ENCODE measurements around the gene C2orf80.

The C2orf80 gene

GRCh38 chr2:208183972-208184705 is 5.7 kb downstream of the C2orf80 start:
- H2AFZ ChIP-seq (ENCODE audit: low read depth), result no peak overlapping the region
- H3K4me1 ChIP-seq (ENCODE audit: low read depth, poor library complexity, severe bottlenecking), result no peaks in the 10 kb centered on the region
- H3K79me2 ChIP-seq (ENCODE audit: insufficient read depth, low read depth), result no peaks in the 10 kb centered on the region
- H4K20me1 ChIP-seq (ENCODE audit: insufficient read depth), result no peaks in the 10 kb centered on the region
- H3K27me3 ChIP-seq (ENCODE audit: insufficient read depth, low read depth), result no peaks in the 10 kb centered on the region
- no peak overlapping the region for H3K4me3 ChIP-seq (IDR thresholded peaks at IDR 0.05; ENCODE audit: insufficient read depth, low read depth, low read length)
- no peaks in the 10 kb centered on the region for H3K36me3 ChIP-seq (ENCODE audit: insufficient read depth)
- TF ChIP-seq CTCF (conservative IDR thresholded peaks at IDR 0.05; ENCODE audit: low read depth, low read length), result no peak
- H3K4me2 ChIP-seq, result no peak overlapping the region
- H3K9ac ChIP-seq, result no peak overlapping the region
- H3K27ac ChIP-seq, result no peak overlapping the region

GRCh38 chr2:208183526-208183925 is 6.3 kb downstream of the C2orf80 start:
- no peaks in the 10 kb centered on the region for H4K20me1 ChIP-seq (ENCODE audit: insufficient read depth)
- no peaks in the 10 kb centered on the region for H3K27me3 ChIP-seq (ENCODE audit: insufficient read depth, low read depth)
- TF ChIP-seq CTCF (conservative IDR thresholded peaks at IDR 0.05; ENCODE audit: low read depth, low read length), result no peak
- no peak overlapping the region for H3K9ac ChIP-seq
- H3K27ac ChIP-seq, result no peak overlapping the region
- no peak overlapping the region for H3K4me3 ChIP-seq (IDR thresholded peaks at IDR 0.05; ENCODE audit: insufficient read depth, low read depth, low read length)
- H3K4me1 ChIP-seq (ENCODE audit: low read depth, poor library complexity, severe bottlenecking), result no peaks in the 10 kb centered on the region
- H3K36me3 ChIP-seq (ENCODE audit: insufficient read depth), result no peaks in the 10 kb centered on the region
- no peak overlapping the region for H3K4me2 ChIP-seq
- no peak overlapping the region for H2AFZ ChIP-seq (ENCODE audit: low read depth)
- no peaks in the 10 kb centered on the region for H3K79me2 ChIP-seq (ENCODE audit: insufficient read depth, low read depth)

- H2AFZ ChIP-seq (ENCODE audit: low read depth), result no peak overlapping the region
- no peaks in the 10 kb centered on the region for H3K27me3 ChIP-seq (ENCODE audit: insufficient read depth, low read depth)
- H3K36me3 ChIP-seq (ENCODE audit: insufficient read depth), result no peaks in the 10 kb centered on the region
- no peaks in the 10 kb centered on the region for H4K20me1 ChIP-seq (ENCODE audit: insufficient read depth)
- no peak overlapping the region for H3K4me3 ChIP-seq (IDR thresholded peaks at IDR 0.05; ENCODE audit: insufficient read depth, low read depth, low read length)
- no peak for TF ChIP-seq CTCF (conservative IDR thresholded peaks at IDR 0.05; ENCODE audit: low read depth, low read length)
- H3K4me1 ChIP-seq (ENCODE audit: low read depth, poor library complexity, severe bottlenecking), result no peaks in the 10 kb centered on the region
- H3K79me2 ChIP-seq (ENCODE audit: insufficient read depth, low read depth), result no peaks in the 10 kb centered on the region
- no peak overlapping the region for H3K9ac ChIP-seq
- no peak overlapping the region for H3K4me2 ChIP-seq
- no peak overlapping the region for H3K27ac ChIP-seq
Measured at GRCh38 chr2:208182835-208183234, 7.0 kb downstream of the C2orf80 start.

GRCh38 chr2:208179028-208179609 is 10.7 kb downstream of the C2orf80 start:
- Histone ChIP-seq H3K4me1 (ENCODE audit: low read depth, poor library complexity, severe bottlenecking) (no peaks in the 10 kb centered on the region), H3K9ac (no peak overlapping the region), H3K4me3 (IDR thresholded peaks at IDR 0.05; ENCODE audit: insufficient read depth, low read depth, low read length) (no peak overlapping the region), H3K27me3 (ENCODE audit: insufficient read depth, low read depth) (no peaks in the 10 kb centered on the region), H3K36me3 (ENCODE audit: insufficient read depth) (no peaks in the 10 kb centered on the region), H4K20me1 (ENCODE audit: insufficient read depth) (no peaks in the 10 kb centered on the region), H3K4me2 (no peak overlapping the region), H3K27ac (no peak overlapping the region), H2AFZ (ENCODE audit: low read depth) (no peak overlapping the region), H3K79me2 (ENCODE audit: insufficient read depth, low read depth) (no peaks in the 10 kb centered on the region)
- TF ChIP-seq CTCF (conservative IDR thresholded peaks at IDR 0.05; ENCODE audit: low read depth, low read length), result no peak

Measured in KMS-11 (cell line).